Trophoblast cell (in vitro differentiated cells and primary cell): Measurements from ENCODE around the gene FMC1.
A peak's percentile ranks its signal among the peaks of the same experiment; 100 is the strongest.

Experiments
- DNase-seq, 2 donors: peaks; one replicate each; pipeline ENCODE4 v3.0.0-alpha.2; 2016
- H2AFZ ChIP-seq: 2 replicates; pipeline ENCODE4 v1.6.1; 2013; ENCODE audit warnings: low read length, moderate library complexity, mild to moderate bottlenecking; ENCODE audit not compliant: insufficient read depth, poor library complexity
- H2AK5ac ChIP-seq: 2 replicates; pipeline ENCODE4 v1.6.1; 2013; ENCODE audit warnings: mild to moderate bottlenecking, low read length
- H2BK120ac ChIP-seq: 2 replicates; pipeline ENCODE4 v1.6.1; 2013; ENCODE audit warnings: low read length, mild to moderate bottlenecking, moderate library complexity; ENCODE audit not compliant: insufficient read depth, poor library complexity
- H2BK12ac ChIP-seq: 2 replicates; pipeline ENCODE4 v1.6.1; 2013; ENCODE audit warnings: mild to moderate bottlenecking, low read length, moderate library complexity
- H2BK5ac ChIP-seq: 2 replicates; pipeline ENCODE4 v1.6.1; 2013; ENCODE audit warnings: low read length, low read depth, moderate library complexity, mild to moderate bottlenecking; ENCODE audit not compliant: poor library complexity
- H3K14ac ChIP-seq: 2 replicates; pipeline ENCODE4 v1.6.1; 2013; ENCODE audit warnings: mild to moderate bottlenecking, low read length
- H3K18ac ChIP-seq: 2 replicates; pipeline ENCODE4 v1.6.1; 2013; ENCODE audit warnings: mild to moderate bottlenecking, low read length
- H3K23ac ChIP-seq: 2 replicates; pipeline ENCODE4 v1.6.1; 2013; ENCODE audit warnings: low read length
- H3K27ac ChIP-seq: 2 replicates; pipeline ENCODE4 v1.5.1; 2013; ENCODE audit warnings: low read depth, mild to moderate bottlenecking, inconsistent platforms, low read length, moderate library complexity
- H3K27me3 ChIP-seq: 2 replicates; pipeline ENCODE4 v1.6.1; 2013; ENCODE audit warnings: inconsistent platforms, mild to moderate bottlenecking, low read length, moderate library complexity; ENCODE audit not compliant: insufficient read depth
- H3K36me3 ChIP-seq, 2 experiments: 1 replicate in 1 of 2; 2 replicates in 1 of 2; pipeline ENCODE4 v1.6.1; 2013; ENCODE audit warnings: low read length in 2 of 2, mild to moderate bottlenecking in 2 of 2, moderate library complexity in 1 of 2; ENCODE audit not compliant: insufficient read depth in 2 of 2, control insufficient read depth in 1 of 2
- H3K4ac ChIP-seq: 2 replicates; pipeline ENCODE4 v1.6.1; 2013; ENCODE audit warnings: low read depth, mild to moderate bottlenecking, low read length, moderate library complexity
- H3K4me1 ChIP-seq, 2 experiments: 1 replicate in 1 of 2; 2 replicates in 1 of 2; pipeline ENCODE4 v1.6.1; 2013; ENCODE audit warnings: low read length in 2 of 2, mild to moderate bottlenecking in 2 of 2, moderate library complexity in 1 of 2; ENCODE audit not compliant: insufficient read depth in 2 of 2, control insufficient read depth in 1 of 2
- H3K4me2 ChIP-seq: 2 replicates; pipeline ENCODE4 v1.6.1; 2013; ENCODE audit warnings: inconsistent platforms, mild to moderate bottlenecking, low read length, moderate library complexity
- H3K4me3 ChIP-seq: 2 replicates; pipeline ENCODE4 v1.5.1; 2013; ENCODE audit warnings: mild to moderate bottlenecking, low read depth, low read length, inconsistent platforms
- H3K79me1 ChIP-seq: one replicate; pipeline ENCODE4 v1.6.1; 2013; ENCODE audit warnings: low read length
- H3K79me2 ChIP-seq: 2 replicates; pipeline ENCODE4 v1.6.1; 2013; ENCODE audit warnings: low read length, mild to moderate bottlenecking; ENCODE audit not compliant: control insufficient read depth, insufficient read depth, poor library complexity
- H3K9ac ChIP-seq: 2 replicates; pipeline ENCODE4 v1.6.1; 2013; ENCODE audit warnings: mild to moderate bottlenecking, low read length
- H3K9me3 ChIP-seq: 2 replicates; pipeline ENCODE4 v1.6.1; 2013; ENCODE audit warnings: low read depth, mild to moderate bottlenecking, control low read depth, inconsistent platforms, low read length; ENCODE audit not compliant: insufficient read depth
- H4K12ac ChIP-seq: 2 replicates; pipeline ENCODE4 v1.6.1; 2013; ENCODE audit warnings: low read depth, mild to moderate bottlenecking, low read length, moderate library complexity
- H4K8ac ChIP-seq: 2 replicates; pipeline ENCODE4 v1.6.1; 2013; ENCODE audit warnings: low read depth, mild to moderate bottlenecking, low read length, moderate library complexity
- H4K91ac ChIP-seq: one replicate; pipeline ENCODE4 v1.6.1; 2013; ENCODE audit warnings: low read depth, mild to moderate bottlenecking, low read length, moderate library complexity
- WGBS: extraction: QIAGEN DNeasy Blood & Tissue Kit; methylation state at CpG from one replicate; pipeline ENCODE4 v1.1.7; 2013; ENCODE audit warnings: missing lambda C conversion rate; ENCODE audit not compliant: insufficient read length, insufficient coverage; ENCODE audit errors: extremely low coverage; 5-methylcytosine and 5-hydroxymethylcytosine counted together

FMC1 gene

GRCh38 chr7:139370943-139371313, 29.8 kb downstream of the FMC1 start:
- no peak overlapping the region for H3K4me3 ChIP-seq
- DNase-seq: no peak
- no peak overlapping the region for H4K91ac ChIP-seq
- H4K8ac ChIP-seq: no peak overlapping the region
- H3K4me1 ChIP-seq: no peaks in the 10 kb centered on the region
- H3K36me3 ChIP-seq: peaks cover 3 to 8% of the 10 kb centered on the region in 2 experiments
- H3K27me3 ChIP-seq: no peaks in the 10 kb centered on the region
- no peak overlapping the region for H2BK12ac ChIP-seq
- H3K79me2 ChIP-seq: peaks cover 3% of the 10 kb centered on the region
- H2BK120ac ChIP-seq: no peak overlapping the region
- no peak overlapping the region for H3K23ac ChIP-seq
- no peaks in the 10 kb centered on the region for H3K9me3 ChIP-seq
- H3K27ac ChIP-seq: no peak overlapping the region
- WGBS: no CpG with 5 or more reads among the region's 1 CpG
- H3K4ac ChIP-seq: peak overlapping the region; percentile 11
- H3K79me1 ChIP-seq: no peaks in the 10 kb centered on the region
- H3K4me2 ChIP-seq: no peak overlapping the region
- no peak overlapping the region for H4K12ac ChIP-seq
- H3K18ac ChIP-seq: no peak overlapping the region
- H2AFZ ChIP-seq: no peak overlapping the region
- no peak overlapping the region for H3K14ac ChIP-seq
- H2BK5ac ChIP-seq: no peak overlapping the region
- H3K9ac ChIP-seq: no peak overlapping the region
- H2AK5ac ChIP-seq: no peak overlapping the region

- H3K4me1 ChIP-seq: no peaks in the 10 kb centered on the region
- H4K8ac ChIP-seq: no peak overlapping the region
- H2AFZ ChIP-seq: no peak overlapping the region
- no peak for DNase-seq
- no peaks in the 10 kb centered on the region for H3K9me3 ChIP-seq
- H3K27me3 ChIP-seq: no peaks in the 10 kb centered on the region
- H3K14ac ChIP-seq: no peak overlapping the region
- no peak overlapping the region for H3K4me2 ChIP-seq
- no peak overlapping the region for H2BK12ac ChIP-seq
- no peak overlapping the region for H3K9ac ChIP-seq
- no peak overlapping the region for H3K23ac ChIP-seq
- no peak overlapping the region for H2BK120ac ChIP-seq
- H4K12ac ChIP-seq: no peak overlapping the region
- no peak overlapping the region for H3K4me3 ChIP-seq
- no peaks in the 10 kb centered on the region for H3K79me1 ChIP-seq
- WGBS: no CpG with 5 or more reads among the region's 6 CpGs
- H3K4ac ChIP-seq: no peak overlapping the region
- H3K18ac ChIP-seq: no peak overlapping the region
- H3K36me3 ChIP-seq: peaks cover 9 to 20% of the 10 kb centered on the region in 2 experiments
- no peak overlapping the region for H2BK5ac ChIP-seq
- H2AK5ac ChIP-seq: no peak overlapping the region
- no peak overlapping the region for H4K91ac ChIP-seq
- H3K27ac ChIP-seq: no peak overlapping the region
- H3K79me2 ChIP-seq: no peaks in the 10 kb centered on the region
These were observed 33.1 kb downstream of the FMC1 start for GRCh38 chr7:139374246-139374645.

GRCh38 chr7:139382439-139382838, 41.3 kb downstream of the FMC1 start:
- H2BK5ac ChIP-seq: no peak overlapping the region
- H3K9me3 ChIP-seq: no peaks in the 10 kb centered on the region
- H2AK5ac ChIP-seq: no peak overlapping the region
- no peak overlapping the region for H3K27ac ChIP-seq
- no peaks in the 10 kb centered on the region for H3K79me1 ChIP-seq
- WGBS: no CpG with 5 or more reads among the region's 6 CpGs
- H3K9ac ChIP-seq: no peak overlapping the region
- no peaks in the 10 kb centered on the region for H3K27me3 ChIP-seq
- no peak overlapping the region for H3K4me2 ChIP-seq
- H3K23ac ChIP-seq: no peak overlapping the region
- DNase-seq: no peak
- no peaks in the 10 kb centered on the region for H3K4me1 ChIP-seq
- peaks cover 30 to 35% of the 10 kb centered on the region in 2 experiments for H3K36me3 ChIP-seq
- no peaks in the 10 kb centered on the region for H3K79me2 ChIP-seq
- H4K8ac ChIP-seq: no peak overlapping the region
- H4K12ac ChIP-seq: no peak overlapping the region
- no peak overlapping the region for H2BK120ac ChIP-seq
- no peak overlapping the region for H3K4ac ChIP-seq
- H2AFZ ChIP-seq: no peak overlapping the region
- H3K18ac ChIP-seq: no peak overlapping the region
- no peak overlapping the region for H3K4me3 ChIP-seq
- H3K14ac ChIP-seq: no peak overlapping the region
- no peak overlapping the region for H4K91ac ChIP-seq
- no peak overlapping the region for H2BK12ac ChIP-seq

GRCh38 chr7:139384611-139385010, 43.5 kb downstream of the FMC1 start:
- Histone ChIP-seq H2AK5ac (no peak overlapping the region), H3K4me3 (no peak overlapping the region), H4K8ac (no peak overlapping the region), H2BK5ac (no peak overlapping the region), H3K4me2 (no peak overlapping the region), H4K12ac (no peak overlapping the region), H2AFZ (no peak overlapping the region), H2BK120ac (no peak overlapping the region), H3K14ac (no peak overlapping the region), H3K9ac (no peak overlapping the region), H3K9me3 (no peaks in the 10 kb centered on the region), H3K18ac (no peak overlapping the region), H2BK12ac (no peak overlapping the region), H3K79me2 (no peaks in the 10 kb centered on the region), H3K23ac (no peak overlapping the region), H3K27me3 (no peaks in the 10 kb centered on the region), H3K4ac (no peak overlapping the region), H3K36me3 (peaks cover 18 to 30% of the 10 kb centered on the region in 2 experiments), H3K27ac (no peak overlapping the region), H4K91ac (no peak overlapping the region), H3K4me1 (no peaks in the 10 kb centered on the region), H3K79me1 (no peaks in the 10 kb centered on the region)
- DNase-seq: no peak
- no CpG with 5 or more reads among the region's 3 CpGs for WGBS
